ENCODE results near the gene SLC35E3. TPM values are rescaled to one million over a fixed set of nuclear protein-coding genes. Genes with fewer than 3 reads are reported as not detected.
"Not testable (repeated sequence)": the region's sequence is repeated elsewhere in the genome, so short reads cannot be mapped to it uniquely, and the experiment has no call there.

Gene SLC35E3
- total RNA-seq, 2 experiments from 2014 or later: 5.3 to 5.6 TPM

DNA sequence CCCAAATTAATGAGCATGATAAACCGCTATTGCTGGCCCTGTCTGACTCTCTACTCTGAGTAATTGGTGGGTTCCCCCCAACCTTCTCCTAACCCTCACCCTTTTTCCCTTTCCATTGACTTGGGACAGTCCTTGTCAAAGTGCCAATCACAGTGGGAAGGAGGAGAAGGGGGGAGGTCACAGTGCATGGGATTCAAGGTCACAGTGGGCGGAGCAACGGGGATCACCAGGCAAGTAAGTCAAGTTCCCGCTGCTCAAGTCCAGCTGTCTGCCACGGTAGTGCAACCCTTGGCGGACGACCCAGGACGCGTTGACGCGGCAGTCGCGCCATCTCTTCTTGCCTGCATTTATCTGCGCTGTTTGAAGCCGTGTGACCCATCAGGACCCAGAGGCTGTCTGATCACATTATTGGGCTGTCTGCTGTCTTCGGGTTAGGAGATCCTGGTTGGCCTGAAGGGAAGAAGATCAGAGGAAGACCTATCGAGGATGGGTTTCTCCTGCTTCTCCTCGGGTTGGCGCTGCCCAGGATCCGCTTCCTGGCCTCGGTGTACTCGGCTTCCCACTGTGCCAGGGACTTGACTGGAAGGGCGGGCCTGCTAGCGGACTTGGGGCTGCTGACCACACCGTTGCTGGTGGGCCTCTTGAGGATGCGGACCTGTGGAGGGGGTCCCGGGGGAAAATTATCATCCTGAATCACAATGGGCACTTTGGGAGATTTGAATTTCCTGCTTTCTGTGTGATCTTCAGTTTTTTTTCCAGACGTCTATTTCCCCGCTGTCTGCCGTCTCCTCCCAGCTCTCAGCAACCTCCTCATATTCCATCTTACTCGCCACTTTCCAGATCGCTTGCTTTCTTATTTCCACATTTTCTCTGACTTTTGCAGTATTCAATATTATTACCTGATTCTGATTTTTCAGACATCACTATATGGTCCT is 58.9 kb downstream of the SLC35E3 start:
- H3K4me1 Mint-ChIP-seq (ENCODE audit: low read depth): peaks cover 15% of the 10 kb centered on the region
- intact Hi-C loops (cut with micrococcal nuclease): loop anchor here (5.0 kb wide), 1 partner anchor 473 kb away; the partner anchor contains the start of gene MDM1
- H3K27ac Mint-ChIP-seq: no peak overlapping the region
- ChIA-PET CTCF (no interaction called here), POLR2A (interaction anchor here (0.6 kb wide), 1 partner anchor 33 kb away, joined by 3 read pairs; no protein-coding TSS in a partner anchor)
- H3K27me3 Mint-ChIP-seq: no peaks in the 10 kb centered on the region
- DNase-seq: no peak
- H3K36me3 Mint-ChIP-seq (ENCODE audit: low read depth): peaks cover 19% of the 10 kb centered on the region
- no peaks in the 10 kb centered on the region for H3K9me3 Mint-ChIP-seq
- H3K4me3 Mint-ChIP-seq: no peak overlapping the region
- TF ChIP-seq, protein P1, sequence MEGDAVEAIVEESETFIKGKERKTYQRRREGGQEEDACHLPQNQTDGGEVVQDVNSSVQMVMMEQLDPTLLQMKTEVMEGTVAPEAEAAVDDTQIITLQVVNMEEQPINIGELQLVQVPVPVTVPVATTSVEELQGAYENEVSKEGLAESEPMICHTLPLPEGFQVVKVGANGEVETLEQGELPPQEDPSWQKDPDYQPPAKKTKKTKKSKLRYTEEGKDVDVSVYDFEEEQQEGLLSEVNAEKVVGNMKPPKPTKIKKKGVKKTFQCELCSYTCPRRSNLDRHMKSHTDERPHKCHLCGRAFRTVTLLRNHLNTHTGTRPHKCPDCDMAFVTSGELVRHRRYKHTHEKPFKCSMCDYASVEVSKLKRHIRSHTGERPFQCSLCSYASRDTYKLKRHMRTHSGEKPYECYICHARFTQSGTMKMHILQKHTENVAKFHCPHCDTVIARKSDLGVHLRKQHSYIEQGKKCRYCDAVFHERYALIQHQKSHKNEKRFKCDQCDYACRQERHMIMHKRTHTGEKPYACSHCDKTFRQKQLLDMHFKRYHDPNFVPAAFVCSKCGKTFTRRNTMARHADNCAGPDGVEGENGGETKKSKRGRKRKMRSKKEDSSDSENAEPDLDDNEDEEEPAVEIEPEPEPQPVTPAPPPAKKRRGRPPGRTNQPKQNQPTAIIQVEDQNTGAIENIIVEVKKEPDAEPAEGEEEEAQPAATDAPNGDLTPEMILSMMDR (IDR thresholded peaks at IDR 0.05): no peak
- ATAC-seq: no peak

- intact Hi-C loops (cut with micrococcal nuclease): loop anchor here (5.0 kb wide), 1 partner anchor 473 kb away; the partner anchor contains the start of gene MDM1
- no peak overlapping the region for H3K27ac Mint-ChIP-seq
- no peak for ATAC-seq
Measured at GRCh38 chr12:68805592-68806120, 59.7 kb downstream of the SLC35E3 start.

DNA sequence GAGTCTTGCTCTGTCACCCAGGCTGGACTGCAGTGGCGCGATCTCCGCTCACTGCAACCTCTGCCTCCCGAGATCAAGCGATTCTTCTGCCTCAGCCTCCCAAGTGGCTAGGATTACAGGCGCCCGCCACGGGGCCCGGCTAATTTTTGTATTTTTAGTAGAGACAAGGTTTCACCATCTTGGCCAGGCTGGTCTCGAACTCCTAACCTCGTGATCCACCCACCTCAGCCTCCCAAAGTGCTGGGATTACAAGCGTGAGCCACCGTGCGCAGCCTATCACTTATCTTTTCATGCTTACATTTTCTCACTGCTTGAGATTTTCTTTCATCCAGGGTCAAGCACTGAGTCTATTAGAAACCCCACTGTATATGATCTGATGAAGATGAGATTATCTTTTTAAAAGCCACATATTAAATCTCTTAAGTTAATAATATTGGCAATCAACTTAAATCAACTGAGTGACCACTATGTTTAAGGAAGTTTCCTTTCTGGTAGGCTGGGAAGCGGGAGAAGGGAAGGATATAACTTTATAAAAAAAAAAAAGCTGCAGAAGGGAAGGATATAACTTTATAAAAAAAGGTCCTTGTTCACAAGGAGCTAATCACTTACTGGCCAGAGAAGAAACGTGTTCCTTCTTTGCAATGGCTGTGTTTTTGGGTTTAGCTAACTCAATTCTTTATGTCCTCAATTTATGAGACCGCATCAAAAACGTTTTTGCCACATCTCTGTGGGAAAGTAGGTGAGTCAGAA is 60.7 kb downstream of the SLC35E3 start:
- intact Hi-C loops (cut with micrococcal nuclease): loop anchor here (5.0 kb wide), 1 partner anchor 474 kb away; the partner anchor contains the start of gene MDM1
- DNase-seq: no peak
- peak overlapping the region; percentile 49 for H3K27ac Mint-ChIP-seq
- ChIA-PET POLR2A (interaction anchor here (0.7 to 2.9 kb wide), 6 partner anchors 11 to 487 kb away, joined by 4 to 19 read pairs (median 6); partner anchors contain the start of genes MDM1 and SLC35E3), CTCF (interaction anchor here (1.4 to 3.3 kb wide), 5 partner anchors 14 to 60 kb away, joined by 5 to 24 read pairs (median 6); partner anchors contain the start of gene SLC35E3)
- peak overlapping the region; percentile 89 for H3K4me3 Mint-ChIP-seq
- no peaks in the 10 kb centered on the region for H3K27me3 Mint-ChIP-seq
- H3K4me1 Mint-ChIP-seq (ENCODE audit: low read depth): peaks cover 23% of the 10 kb centered on the region
- TF ChIP-seq, protein P1 (IDR thresholded peaks at IDR 0.05): no peak
- no peak for ATAC-seq
- H3K36me3 Mint-ChIP-seq (ENCODE audit: low read depth): peaks cover 32% of the 10 kb centered on the region
- H3K9me3 Mint-ChIP-seq: no peaks in the 10 kb centered on the region

More at GRCh38 chr12:68805592-68806120, 59.7 kb downstream of the SLC35E3 start:
- Mint-ChIP-seq H3K36me3 (ENCODE audit: low read depth) (peaks cover 22% of the 10 kb centered on the region), H3K4me1 (ENCODE audit: low read depth) (peaks cover 15% of the 10 kb centered on the region), H3K9me3 (no peaks in the 10 kb centered on the region), H3K27me3 (no peaks in the 10 kb centered on the region), H3K4me3 (no peak overlapping the region)
- POLR2A ChIA-PET: interaction anchor here (0.6 kb wide), 1 partner anchor 32 kb away, joined by 3 read pairs; no protein-coding TSS in a partner anchor
- CTCF ChIA-PET: no interaction called here
- no peak for DNase-seq
- TF ChIP-seq, protein P1 (IDR thresholded peaks at IDR 0.05): no peak

DNA sequence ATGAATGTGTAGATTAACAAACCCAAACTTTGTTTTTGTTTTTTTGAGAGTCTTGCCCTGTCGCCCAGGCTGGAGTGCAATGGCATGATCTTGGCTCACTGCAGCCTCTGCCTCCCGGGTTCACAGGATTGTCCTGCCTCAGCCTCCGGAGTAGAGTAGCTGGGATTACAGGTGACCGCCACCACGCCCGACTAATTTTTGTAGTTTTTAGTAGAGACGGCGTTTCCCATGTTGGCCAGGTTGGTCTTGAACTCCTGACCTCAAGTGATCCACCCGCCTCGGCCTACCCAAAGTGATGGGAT is 61.2 kb downstream of the SLC35E3 start:
- DNase-seq, H3K27me3 Mint-ChIP-seq, H3K9me3 Mint-ChIP-seq, ATAC-seq: not testable (repeated sequence)
- CTCF ChIA-PET: interaction anchor here (1.0 to 3.3 kb wide), 9 partner anchors 11 to 129 kb away, joined by 3 to 24 read pairs (median 5); partner anchors contain the start of gene SLC35E3
- Mint-ChIP-seq H3K4me1 (ENCODE audit: low read depth) (peaks cover 24% of the 10 kb centered on the region), H3K27ac (peak overlapping the region; percentile 98), H3K4me3 (peak overlapping the region; percentile 89), H3K36me3 (ENCODE audit: low read depth) (peaks cover 35% of the 10 kb centered on the region)
- POLR2A ChIA-PET: interaction anchor here (0.7 to 2.9 kb wide), 15 partner anchors 8 to 487 kb away, joined by 3 to 19 read pairs (median 4); partner anchors contain the start of genes CPSF6, MDM1 and SLC35E3
- intact Hi-C loops (cut with micrococcal nuclease): loop anchor here (5.0 kb wide), 1 partner anchor 475 kb away; the partner anchor contains the start of gene MDM1
